ENCODE results near the gene MPPED1.
A peak's percentile ranks its signal among the peaks of the same experiment; 100 is the strongest.

Gene MPPED1

GRCh38 chr22:43399338-43399979, 12.4 kb upstream of the MPPED1 start:
- DNase-seq (ENCODE audit: low spot score in 2 of 2) = no peak
- Mint-ChIP-seq H3K4me3 (no peak overlapping the region), H3K9me3 (no peaks in the 10 kb centered on the region), H3K27ac (no peak overlapping the region), H3K4me1 (no peaks in the 10 kb centered on the region), H3K36me3 (no peaks in the 10 kb centered on the region)
- no peak for ATAC-seq

DNA sequence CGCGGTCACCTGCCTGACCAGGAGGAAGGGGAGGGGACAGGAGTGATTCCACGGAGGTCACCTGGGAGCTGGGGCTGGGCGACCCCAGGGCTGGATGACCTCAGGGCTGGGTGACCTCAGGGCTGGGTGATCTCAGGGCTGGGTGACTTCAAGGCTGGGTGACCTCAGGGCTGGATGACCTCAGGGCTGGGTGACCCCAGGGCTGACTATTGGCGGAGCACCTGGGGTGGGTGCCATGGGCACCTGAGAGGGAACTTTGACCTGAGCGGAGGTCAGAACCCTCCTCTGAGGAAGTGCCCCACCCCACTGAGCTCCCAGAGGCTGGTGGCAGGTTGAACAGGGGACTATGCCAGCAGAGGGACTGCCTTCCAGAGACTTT, 11.8 kb upstream of the MPPED1 start:
- no peak for DNase-seq (ENCODE audit: low spot score in 2 of 2)
- Mint-ChIP-seq H3K27ac (no peak overlapping the region), H3K36me3 (no peaks in the 10 kb centered on the region), H3K9me3 (no peaks in the 10 kb centered on the region), H3K4me1 (no peaks in the 10 kb centered on the region), H3K4me3 (no peak overlapping the region)
- no peak for ATAC-seq

GRCh38 chr22:43400449-43400848, 11.4 kb upstream of the MPPED1 start:
- ATAC-seq (no peak), DNase-seq (ENCODE audit: low spot score in 2 of 2) (no peak)
- Mint-ChIP-seq H3K4me3 (no peak overlapping the region), H3K36me3 (no peaks in the 10 kb centered on the region), H3K9me3 (no peaks in the 10 kb centered on the region), H3K27ac (no peak overlapping the region), H3K4me1 (no peaks in the 10 kb centered on the region)

DNA sequence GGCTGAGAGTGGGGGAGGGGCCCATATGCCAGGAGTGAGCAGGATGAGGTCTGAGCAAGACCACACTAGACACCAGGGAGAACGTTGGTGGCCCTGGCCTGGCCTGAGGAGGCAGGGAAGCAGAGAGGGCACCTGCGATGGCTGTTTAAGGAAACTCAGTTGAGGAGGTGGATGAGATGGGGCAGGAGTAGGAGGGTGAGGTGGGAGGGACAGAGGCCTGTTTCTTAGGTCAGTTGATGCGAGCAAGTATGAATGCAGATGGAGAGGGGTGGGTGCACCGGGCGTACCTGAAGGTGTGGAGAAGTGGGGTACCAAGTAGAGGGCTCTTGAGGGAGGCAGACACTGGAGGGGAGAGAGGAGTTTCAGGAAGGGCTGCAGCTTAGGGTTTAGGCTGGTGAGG, 10.6 kb upstream of the MPPED1 start:
- no peak for DNase-seq (ENCODE audit: low spot score in 2 of 2)

DNA sequence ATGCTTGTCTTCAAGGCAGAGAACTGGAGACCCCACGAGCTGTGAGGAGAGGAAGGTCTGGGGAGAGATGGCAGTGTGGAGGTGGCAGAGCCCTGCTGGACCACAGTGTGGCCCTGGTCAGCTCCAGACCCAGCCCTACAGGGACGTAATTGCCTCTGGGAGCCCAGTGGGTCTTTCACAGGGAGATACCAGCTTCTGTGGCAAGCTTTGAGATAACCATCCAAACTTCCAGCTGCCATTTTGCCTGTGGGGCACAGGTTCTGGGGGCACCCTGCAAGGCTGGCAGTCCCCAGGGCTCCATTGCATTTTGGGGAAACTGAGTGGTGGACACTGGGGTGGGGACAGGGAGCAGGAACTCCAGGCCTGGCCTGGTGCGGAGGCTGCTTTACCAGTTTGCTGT, 10.2 kb upstream of the MPPED1 start:
- H3K9me3 Mint-ChIP-seq = no peaks in the 10 kb centered on the region
- H3K4me1 Mint-ChIP-seq = no peaks in the 10 kb centered on the region
- no peaks in the 10 kb centered on the region for H3K36me3 Mint-ChIP-seq
- ATAC-seq (no peak), DNase-seq (ENCODE audit: low spot score in 2 of 2) (no peak)
- no peak overlapping the region for H3K27ac Mint-ChIP-seq
- no peak overlapping the region for H3K4me3 Mint-ChIP-seq

More for the DNA sequence above, 10.6 kb upstream of the MPPED1 start:
- Mint-ChIP-seq H3K27ac (no peak overlapping the region), H3K4me1 (no peaks in the 10 kb centered on the region), H3K36me3 (no peaks in the 10 kb centered on the region), H3K9me3 (no peaks in the 10 kb centered on the region), H3K4me3 (no peak overlapping the region)
- no peak for ATAC-seq

DNA sequence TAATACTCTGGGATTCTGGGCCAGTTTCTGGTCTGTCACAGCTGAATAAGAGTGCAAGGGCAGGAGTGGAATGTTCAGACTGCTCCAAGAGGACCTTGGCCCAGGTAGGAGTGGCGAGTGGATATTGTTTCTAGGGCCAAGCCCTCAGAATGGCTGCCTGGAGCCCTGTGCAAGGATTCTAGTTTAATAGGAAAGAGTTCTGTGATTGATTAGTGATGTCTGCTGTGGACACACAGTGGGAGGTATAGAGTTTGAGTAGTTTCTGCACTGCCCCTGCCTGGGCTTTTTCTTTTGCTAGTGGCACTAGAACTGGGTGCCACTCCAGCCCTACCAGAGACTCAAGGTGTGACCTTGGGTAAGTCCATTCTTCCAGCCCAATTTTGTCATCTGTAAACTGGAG, 9.7 kb upstream of the MPPED1 start:
- Mint-ChIP-seq H3K4me3 (no peak overlapping the region), H3K9me3 (no peaks in the 10 kb centered on the region), H3K4me1 (no peaks in the 10 kb centered on the region), H3K27ac (no peak overlapping the region), H3K36me3 (no peaks in the 10 kb centered on the region)
- ATAC-seq (no peak), DNase-seq (ENCODE audit: low spot score in 2 of 2) (no peak)

DNA sequence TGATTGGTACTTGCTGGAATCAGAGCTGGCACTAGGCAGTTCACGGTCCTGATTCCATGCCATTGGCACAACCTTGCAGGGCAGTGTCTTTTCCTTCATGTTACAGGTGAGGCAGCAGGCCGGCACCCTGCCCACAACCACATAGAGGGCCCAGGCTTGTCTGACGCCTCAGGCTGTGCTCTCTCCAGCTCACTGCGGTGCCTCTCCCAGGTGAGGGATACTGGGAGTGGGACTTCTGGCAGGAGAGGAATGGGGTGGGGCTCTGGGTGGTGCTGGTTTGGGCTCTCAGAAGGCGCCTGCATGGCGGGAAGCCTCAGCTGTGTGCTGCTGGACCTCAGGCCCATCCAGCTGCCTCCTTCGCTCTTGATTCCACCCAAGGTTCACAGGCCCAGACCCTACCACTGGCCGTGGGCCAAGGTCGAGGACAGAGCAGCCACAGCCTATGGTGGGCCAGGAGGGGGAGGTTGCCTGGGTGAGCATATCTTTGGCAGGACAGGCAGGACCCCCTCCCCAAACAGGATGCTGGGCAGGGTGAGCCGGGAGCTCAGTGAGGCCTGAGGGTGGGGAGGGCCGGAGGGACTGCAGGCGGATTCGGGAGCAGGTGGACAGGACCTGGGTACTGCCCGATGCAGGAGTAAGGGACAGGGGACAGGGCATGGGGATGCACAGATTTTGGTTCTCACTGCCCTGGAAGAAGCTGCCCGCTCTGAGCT, 7.0 kb upstream of the MPPED1 start:
- ATAC-seq = no peak
- Mint-ChIP-seq H3K4me1 (no peaks in the 10 kb centered on the region), H3K36me3 (no peaks in the 10 kb centered on the region), H3K27ac (no peak overlapping the region), H3K4me3 (no peak overlapping the region), H3K9me3 (no peaks in the 10 kb centered on the region)
- DNase-seq (ENCODE audit: low spot score in 2 of 2) = no peak

DNA sequence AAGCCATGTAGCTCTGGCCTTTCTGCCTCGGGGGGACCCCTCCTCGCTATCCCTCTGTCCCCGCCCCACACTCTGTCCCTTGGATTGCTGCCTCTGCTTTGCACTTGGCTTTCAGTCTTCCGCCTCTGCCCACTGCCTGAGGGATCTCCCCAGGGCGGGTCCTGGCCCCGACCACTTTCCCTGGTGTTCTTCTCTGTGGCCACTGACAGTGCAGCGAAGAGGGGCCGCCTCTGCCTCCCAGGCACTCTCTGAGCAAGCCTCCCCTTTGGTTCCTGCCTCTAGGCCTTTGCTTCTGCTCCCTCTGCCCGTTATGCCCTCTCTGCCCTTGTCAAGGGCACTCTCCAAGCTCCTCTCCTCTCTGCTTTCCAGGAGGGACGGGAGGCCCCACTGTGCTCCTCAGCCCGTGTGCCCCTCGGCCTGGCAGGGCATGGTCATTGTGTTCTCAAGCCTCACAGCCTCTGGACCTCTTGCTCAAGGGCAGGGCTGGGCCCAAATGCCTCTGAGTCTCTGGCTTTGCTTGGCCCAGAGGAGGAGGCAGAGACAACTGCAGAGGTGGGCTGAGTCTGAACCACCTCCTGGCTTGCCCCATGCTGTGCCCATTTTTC, 5.5 kb upstream of the MPPED1 start:
- Mint-ChIP-seq H3K4me3 (no peak overlapping the region), H3K27ac (no peak overlapping the region), H3K36me3 (no peaks in the 10 kb centered on the region), H3K4me1 (no peaks in the 10 kb centered on the region), H3K9me3 (no peaks in the 10 kb centered on the region)
- DNase-seq (ENCODE audit: low spot score in 2 of 2) (no peak), ATAC-seq (no peak)

- H3K4me1 Mint-ChIP-seq = no peaks in the 10 kb centered on the region
- H3K9me3 Mint-ChIP-seq = no peaks in the 10 kb centered on the region
- DNase-seq (ENCODE audit: low spot score in 2 of 2) = no peak
- H3K36me3 Mint-ChIP-seq = no peaks in the 10 kb centered on the region
- ATAC-seq = no peak
- H3K4me3 Mint-ChIP-seq = no peak overlapping the region
- H3K27ac Mint-ChIP-seq = no peak overlapping the region
Observed at GRCh38 chr22:43407591-43407990, 4.2 kb upstream of the MPPED1 start.

GRCh38 chr22:43408009-43408408, 3.8 kb upstream of the MPPED1 start:
- H3K4me1 Mint-ChIP-seq = no peaks in the 10 kb centered on the region
- no peak overlapping the region for H3K4me3 Mint-ChIP-seq
- H3K27ac Mint-ChIP-seq = no peak overlapping the region
- ATAC-seq = no peak
- no peak for DNase-seq (ENCODE audit: low spot score in 2 of 2)
- no peaks in the 10 kb centered on the region for H3K36me3 Mint-ChIP-seq
- H3K9me3 Mint-ChIP-seq = no peaks in the 10 kb centered on the region

DNA sequence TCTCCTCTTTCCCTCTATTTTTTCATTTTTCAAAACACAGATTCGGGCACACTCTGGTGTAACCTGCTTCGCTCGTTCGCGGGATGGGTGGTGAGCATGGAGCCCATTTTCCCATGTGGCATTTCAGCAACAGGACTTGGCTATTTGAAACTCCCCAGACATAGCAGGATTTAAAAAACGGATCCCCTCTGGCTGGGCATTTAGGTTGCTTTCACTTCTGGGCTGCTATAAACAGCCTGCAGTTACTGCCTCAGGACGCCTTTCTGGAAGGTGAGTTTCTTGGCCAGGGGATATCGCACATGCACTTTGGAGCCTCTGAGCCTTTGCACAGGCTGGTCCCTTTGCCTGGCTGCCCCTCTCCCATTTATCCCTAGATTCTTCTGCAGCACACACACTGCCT, 2.8 kb upstream of the MPPED1 start:
- Mint-ChIP-seq H3K9me3 (no peaks in the 10 kb centered on the region), H3K27ac (no peak overlapping the region), H3K36me3 (no peaks in the 10 kb centered on the region), H3K4me1 (no peaks in the 10 kb centered on the region), H3K4me3 (no peak overlapping the region)
- no peak for DNase-seq (ENCODE audit: low spot score in 2 of 2)
- no peak for ATAC-seq

DNA sequence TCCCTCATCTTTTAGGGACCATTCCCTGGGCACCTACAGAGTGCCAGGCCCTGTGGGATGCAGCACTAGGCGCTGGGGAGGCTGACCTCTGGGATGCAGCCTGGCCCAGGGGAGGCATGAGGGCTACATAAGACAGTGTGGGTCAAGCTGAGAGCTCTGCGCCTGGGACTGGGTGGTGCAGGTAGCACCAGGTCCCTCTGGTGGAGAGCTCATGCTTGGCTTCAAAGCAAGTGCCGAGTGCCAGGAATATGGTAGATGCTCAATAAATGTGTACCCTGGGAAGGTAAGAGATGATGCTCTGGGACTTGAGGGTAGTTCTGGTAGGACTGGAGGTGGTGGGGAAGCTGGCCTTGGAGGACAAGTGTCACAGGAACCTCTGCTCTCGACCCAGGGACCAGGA, 2.0 kb upstream of the MPPED1 start:
- DNase-seq (ENCODE audit: low spot score in 2 of 2) (no peak), ATAC-seq (peak; percentile 33)
- H3K9me3 Mint-ChIP-seq = no peaks in the 10 kb centered on the region
- H3K4me3 Mint-ChIP-seq = no peak overlapping the region
- H3K27ac Mint-ChIP-seq = no peak overlapping the region
- H3K4me1 Mint-ChIP-seq = no peaks in the 10 kb centered on the region
- no peaks in the 10 kb centered on the region for H3K36me3 Mint-ChIP-seq

- H3K4me3 Mint-ChIP-seq = no peak overlapping the region
Observed at GRCh38 chr22:43411040-43411868, 560 bp upstream of the MPPED1 start.

DNA sequence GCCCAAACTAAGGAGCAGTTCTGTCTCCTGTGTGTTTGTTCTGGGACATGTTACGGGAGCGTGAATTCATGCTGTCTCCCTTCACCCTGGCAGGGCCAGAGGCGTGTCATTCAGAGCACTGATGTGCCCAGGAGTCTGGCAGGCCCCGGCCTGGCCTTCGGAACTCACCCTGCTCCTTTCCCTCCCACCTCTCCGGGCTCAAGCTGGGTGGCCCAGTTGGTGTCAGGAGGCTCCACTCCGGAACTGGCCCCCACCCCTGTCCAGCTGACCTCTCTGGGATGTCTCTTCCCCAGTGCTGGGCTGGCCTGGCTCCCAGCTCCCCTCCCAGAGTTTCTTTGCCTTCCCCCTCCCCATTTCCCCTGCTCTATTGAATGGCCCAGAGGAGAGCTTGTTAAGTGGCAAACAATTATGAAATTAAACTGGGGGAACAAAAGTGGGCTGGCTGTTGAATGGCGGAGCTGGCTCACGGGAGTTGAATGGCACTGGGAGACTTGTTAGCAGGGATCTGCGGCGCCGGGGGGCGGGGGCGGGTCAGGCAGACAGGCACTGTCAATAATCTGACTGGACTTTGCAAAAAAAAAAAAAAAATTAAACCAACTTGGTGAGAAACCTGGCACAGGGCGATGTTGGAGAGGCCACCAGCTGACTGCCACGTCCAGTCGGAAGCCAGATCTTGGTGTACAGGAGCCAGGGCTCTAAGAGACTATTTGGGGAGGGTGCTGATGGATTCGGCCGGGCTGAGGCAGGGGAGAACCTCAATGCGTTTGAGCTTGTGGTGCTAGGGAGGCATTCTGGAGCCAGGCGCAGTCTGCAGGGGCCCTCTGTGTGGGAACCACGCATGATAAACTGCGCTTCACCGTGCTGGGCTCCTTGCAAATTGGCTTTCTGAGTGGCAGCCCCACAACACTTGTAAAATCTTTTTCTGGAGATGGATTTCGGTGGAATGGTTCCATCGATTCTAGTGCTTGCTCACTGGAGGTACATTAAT, 1.3 kb downstream of the MPPED1 start:
- H3K36me3 Mint-ChIP-seq = no peaks in the 10 kb centered on the region
- DNase-seq (ENCODE audit: low spot score in 2 of 2) (no peak), ATAC-seq (no peak)
- H3K4me3 Mint-ChIP-seq = no peak overlapping the region
- no peak overlapping the region for H3K27ac Mint-ChIP-seq
- H3K9me3 Mint-ChIP-seq = no peaks in the 10 kb centered on the region
- H3K4me1 Mint-ChIP-seq = no peaks in the 10 kb centered on the region

More at GRCh38 chr22:43411040-43411868, 560 bp upstream of the MPPED1 start:
- Mint-ChIP-seq H3K4me1 (no peaks in the 10 kb centered on the region), H3K36me3 (no peaks in the 10 kb centered on the region), H3K9me3 (no peaks in the 10 kb centered on the region), H3K27ac (no peak overlapping the region)
- no peak for ATAC-seq
- DNase-seq (ENCODE audit: low spot score in 2 of 2) = no peak

DNA sequence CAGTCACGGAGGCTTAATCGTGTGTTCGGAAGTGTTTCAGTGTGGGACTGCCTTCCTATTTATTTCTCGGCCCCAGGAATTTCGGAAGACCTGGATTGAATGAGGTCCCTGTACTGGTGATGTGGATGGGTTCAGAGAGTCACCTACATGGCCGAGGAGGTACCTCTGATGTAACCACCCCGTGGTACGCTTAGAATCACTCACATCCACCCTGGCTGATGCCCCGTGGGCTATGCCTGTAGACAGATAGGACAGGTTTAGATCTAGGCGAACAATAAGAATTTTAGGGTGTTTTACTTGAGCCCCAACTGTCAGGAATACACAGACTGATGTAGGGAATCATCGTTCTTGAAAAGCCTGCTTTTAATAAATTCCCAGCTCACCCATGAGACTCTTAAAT, 2.0 kb downstream of the MPPED1 start:
- no peaks in the 10 kb centered on the region for H3K36me3 Mint-ChIP-seq
- H3K4me3 Mint-ChIP-seq = no peak overlapping the region
- no peak overlapping the region for H3K27ac Mint-ChIP-seq
- no peaks in the 10 kb centered on the region for H3K4me1 Mint-ChIP-seq
- no peaks in the 10 kb centered on the region for H3K9me3 Mint-ChIP-seq
- DNase-seq (ENCODE audit: low spot score in 2 of 2) = no peak
- ATAC-seq = no peak

Measured in stimulated activated effector memory CD8-positive, alpha-beta T cell treated with anti-CD3 and anti-CD28 coated beads, Interleukin-12 subunit alpha, Interleukin-12 subunit beta, amount 100 ng/mL, for 72 hours (primary cell).